ENCODE measurements around the gene SFSWAP.

Gene SFSWAP

GRCh38 chr12:131785763-131786330 is 75.0 kb downstream of the SFSWAP start:
- TF ChIP-seq GATA2 (IDR thresholded peaks at IDR 0.05; ENCODE audit: low read depth, low read length) (no peak), GATA3 (IDR thresholded peaks at IDR 0.05; ENCODE audit: low read depth, low read length) (no peak)

- TF ChIP-seq GATA2 (IDR thresholded peaks at IDR 0.05; ENCODE audit: low read depth, low read length) (no peak), GATA3 (IDR thresholded peaks at IDR 0.05; ENCODE audit: low read depth, low read length) (no peak)
Measured at GRCh38 chr12:131786331-131786730, 75.4 kb downstream of the SFSWAP start.

- no peak for TF ChIP-seq GATA2 (IDR thresholded peaks at IDR 0.05; ENCODE audit: low read depth, low read length)
- TF ChIP-seq GATA3 (IDR thresholded peaks at IDR 0.05; ENCODE audit: low read depth, low read length) = no peak
Measured at GRCh38 chr12:131787143-131787660, 76.3 kb downstream of the SFSWAP start.

- no peak for TF ChIP-seq GATA3 (IDR thresholded peaks at IDR 0.05; ENCODE audit: low read depth, low read length)
Measured at GRCh38 chr12:131788070-131788469, 77.2 kb downstream of the SFSWAP start.

- TF ChIP-seq GATA3 (IDR thresholded peaks at IDR 0.05; ENCODE audit: low read depth, low read length) (no peak), GATA2 (IDR thresholded peaks at IDR 0.05; ENCODE audit: low read depth, low read length) (no peak)
Measured at GRCh38 chr12:131789638-131790037, 78.7 kb downstream of the SFSWAP start.

GRCh38 chr12:131793243-131794022 is 82.5 kb downstream of the SFSWAP start:
- TF ChIP-seq GATA2 (IDR thresholded peaks at IDR 0.05; ENCODE audit: low read depth, low read length) = no peak
- TF ChIP-seq GATA3 (IDR thresholded peaks at IDR 0.05; ENCODE audit: low read depth, low read length) = no peak

GRCh38 chr12:131794061-131794460 is 83.2 kb downstream of the SFSWAP start:
- TF ChIP-seq GATA3 (IDR thresholded peaks at IDR 0.05; ENCODE audit: low read depth, low read length) = no peak
- TF ChIP-seq GATA2 (IDR thresholded peaks at IDR 0.05; ENCODE audit: low read depth, low read length) = no peak

- TF ChIP-seq GATA3 (IDR thresholded peaks at IDR 0.05; ENCODE audit: low read depth, low read length) (no peak), GATA2 (IDR thresholded peaks at IDR 0.05; ENCODE audit: low read depth, low read length) (no peak)
Measured at GRCh38 chr12:131794573-131794972, 83.7 kb downstream of the SFSWAP start.

- TF ChIP-seq GATA3 (IDR thresholded peaks at IDR 0.05; ENCODE audit: low read depth, low read length) = no peak
- TF ChIP-seq GATA2 (IDR thresholded peaks at IDR 0.05; ENCODE audit: low read depth, low read length) = no peak
Measured at GRCh38 chr12:131795064-131795463, 84.2 kb downstream of the SFSWAP start.

GRCh38 chr12:131795690-131796410 is 85.0 kb downstream of the SFSWAP start:
- TF ChIP-seq GATA3 (IDR thresholded peaks at IDR 0.05; ENCODE audit: low read depth, low read length) (no peak), GATA2 (IDR thresholded peaks at IDR 0.05; ENCODE audit: low read depth, low read length) (no peak)

GRCh38 chr12:131796411-131796736 is 85.5 kb downstream of the SFSWAP start:
- TF ChIP-seq GATA2 (IDR thresholded peaks at IDR 0.05; ENCODE audit: low read depth, low read length) (no peak), GATA3 (IDR thresholded peaks at IDR 0.05; ENCODE audit: low read depth, low read length) (no peak)

- TF ChIP-seq GATA2 (IDR thresholded peaks at IDR 0.05; ENCODE audit: low read depth, low read length) (no peak), GATA3 (IDR thresholded peaks at IDR 0.05; ENCODE audit: low read depth, low read length) (no peak)
Measured at GRCh38 chr12:131796754-131797587, 86.1 kb downstream of the SFSWAP start.

GRCh38 chr12:131797588-131797934 is 86.7 kb downstream of the SFSWAP start:
- TF ChIP-seq GATA2 (IDR thresholded peaks at IDR 0.05; ENCODE audit: low read depth, low read length) = no peak
- no peak for TF ChIP-seq GATA3 (IDR thresholded peaks at IDR 0.05; ENCODE audit: low read depth, low read length)

GRCh38 chr12:131799195-131799594 is 88.3 kb downstream of the SFSWAP start:
- TF ChIP-seq GATA2 (IDR thresholded peaks at IDR 0.05; ENCODE audit: low read depth, low read length) = no peak
- no peak for TF ChIP-seq GATA3 (IDR thresholded peaks at IDR 0.05; ENCODE audit: low read depth, low read length)

Measured in SH-SY5Y (cell line).